Right atrium auricular region (tissue), 2 donors: Measurements from ENCODE around the gene CYTL1. TPM values are rescaled to one million over a fixed set of nuclear protein-coding genes. Genes with fewer than 3 reads are reported as not detected.

Experiments
- DNase-seq: peaks from one replicate; pipeline ENCODE4 v3.0.0-alpha.2; 2019; ENCODE audit warnings: low spot score
- H3K27ac ChIP-seq, 2 donors: fragments of 200-600 bp; sonication (generic); 1 replicate in 1 of 2; 2 replicates in 1 of 2; pipeline ENCODE4 v1.5.1; 2016 to 2019
- H3K27me3 ChIP-seq, 2 donors: fragments of 200-600 bp; sonication (generic); one replicate each; pipeline versions ENCODE4 v1.5.1 to v1.6.0; 2017 to 2019
- H3K36me3 ChIP-seq: fragments of 200-600 bp; sonication (generic); one replicate; pipeline ENCODE4 v1.5.1; 2016
- H3K4me1 ChIP-seq, 2 donors: fragments of 200-600 bp; sonication (generic); one replicate each; pipeline versions ENCODE4 v1.5.1 to v1.6.0; 2017 to 2019
- H3K4me3 ChIP-seq, 2 donors: fragments of 200-600 bp; sonication (generic); 1 replicate in 1 of 2; 2 replicates in 1 of 2; pipeline ENCODE4 v1.5.1; 2017 to 2019; ENCODE audit warnings: mild to moderate bottlenecking in 1 of 2, moderate library complexity in 1 of 2
- H3K9me3 ChIP-seq, 2 donors: fragments of 200-600 bp; sonication (generic); one replicate each; pipeline ENCODE4 v1.5.1; 2019
- total RNA-seq, 2 donors: library from RNA; depleted of rRNA; stranded (reverse); fragments of >200 nt; gene quantifications; one replicate each; pipeline ENCODE4 v1.1.0, GENCODE V29; 2016
- TF ChIP-seq, protein P1 (sequence below), 2 donors: fragments of 200-600 bp; sonication (generic); IDR thresholded peaks; one replicate each; pipeline ENCODE4 v1.5.1; 2019; ENCODE audit warnings: antibody characterized with exemption in 2 of 2

The CYTL1 gene
- total RNA-seq, 2 donors from 2014 or later = not detected

- no peaks in the 10 kb centered on the region for H3K27me3 ChIP-seq
- H3K4me1 ChIP-seq = peaks cover 0 to 23% of the 10 kb centered on the region in 2 donors
- no peak overlapping the region for H3K4me3 ChIP-seq
- TF ChIP-seq, protein P1, sequence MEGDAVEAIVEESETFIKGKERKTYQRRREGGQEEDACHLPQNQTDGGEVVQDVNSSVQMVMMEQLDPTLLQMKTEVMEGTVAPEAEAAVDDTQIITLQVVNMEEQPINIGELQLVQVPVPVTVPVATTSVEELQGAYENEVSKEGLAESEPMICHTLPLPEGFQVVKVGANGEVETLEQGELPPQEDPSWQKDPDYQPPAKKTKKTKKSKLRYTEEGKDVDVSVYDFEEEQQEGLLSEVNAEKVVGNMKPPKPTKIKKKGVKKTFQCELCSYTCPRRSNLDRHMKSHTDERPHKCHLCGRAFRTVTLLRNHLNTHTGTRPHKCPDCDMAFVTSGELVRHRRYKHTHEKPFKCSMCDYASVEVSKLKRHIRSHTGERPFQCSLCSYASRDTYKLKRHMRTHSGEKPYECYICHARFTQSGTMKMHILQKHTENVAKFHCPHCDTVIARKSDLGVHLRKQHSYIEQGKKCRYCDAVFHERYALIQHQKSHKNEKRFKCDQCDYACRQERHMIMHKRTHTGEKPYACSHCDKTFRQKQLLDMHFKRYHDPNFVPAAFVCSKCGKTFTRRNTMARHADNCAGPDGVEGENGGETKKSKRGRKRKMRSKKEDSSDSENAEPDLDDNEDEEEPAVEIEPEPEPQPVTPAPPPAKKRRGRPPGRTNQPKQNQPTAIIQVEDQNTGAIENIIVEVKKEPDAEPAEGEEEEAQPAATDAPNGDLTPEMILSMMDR (IDR thresholded peaks at IDR 0.05) = no peak
- no peaks in the 10 kb centered on the region for H3K9me3 ChIP-seq
- H3K27ac ChIP-seq = no peak overlapping the region
- no peaks in the 10 kb centered on the region for H3K36me3 ChIP-seq
- no peak for DNase-seq
Observed at GRCh38 chr4:5037553-5038551, 18.6 kb upstream of the CYTL1 start.

GRCh38 chr4:5036239-5036638, 17.0 kb upstream of the CYTL1 start:
- DNase-seq = no peak
- H3K27me3 ChIP-seq = no peaks in the 10 kb centered on the region
- no peak overlapping the region for H3K27ac ChIP-seq
- TF ChIP-seq, protein P1 (IDR thresholded peaks at IDR 0.05) = no peak
- H3K9me3 ChIP-seq = no peaks in the 10 kb centered on the region
- no peaks in the 10 kb centered on the region for H3K36me3 ChIP-seq
- peaks cover 0 to 25% of the 10 kb centered on the region in 2 donors for H3K4me1 ChIP-seq
- H3K4me3 ChIP-seq = no peak overlapping the region

DNA sequence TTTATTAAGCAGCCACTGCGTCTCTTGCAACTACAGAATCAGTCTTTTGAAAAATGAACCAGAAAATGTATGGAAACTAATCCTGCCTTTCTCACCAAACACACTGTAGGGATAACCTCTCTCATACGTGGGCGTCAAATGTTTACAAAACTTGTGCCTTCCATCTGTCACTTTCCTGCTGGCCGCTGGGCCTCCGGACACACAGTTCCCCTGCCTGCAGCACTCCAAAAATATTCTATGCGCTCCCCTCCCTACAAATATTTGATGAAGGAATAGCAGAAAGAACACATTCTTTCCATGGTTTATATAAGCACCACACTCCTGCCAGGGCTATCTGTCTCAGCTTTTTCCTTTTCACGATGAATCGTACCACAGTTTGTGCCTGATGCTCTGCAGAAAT, 14.9 kb upstream of the CYTL1 start:
- TF ChIP-seq, protein P1 (IDR thresholded peaks at IDR 0.05) = no peak
- peaks cover 0 to 25% of the 10 kb centered on the region in 2 donors for H3K4me1 ChIP-seq

GRCh38 chr4:5033281-5033841, 14.1 kb upstream of the CYTL1 start:
- Histone ChIP-seq H3K4me1 (peaks cover 0 to 25% of the 10 kb centered on the region in 2 donors), H3K9me3 (no peaks in the 10 kb centered on the region), H3K27me3 (no peaks in the 10 kb centered on the region), H3K27ac (peak overlapping the region in 1 of 2 donors; percentile 35), H3K4me3 (no peak overlapping the region), H3K36me3 (no peaks in the 10 kb centered on the region)
- TF ChIP-seq, protein P1 (IDR thresholded peaks at IDR 0.05) = no peak
- DNase-seq = no peak

More for the DNA sequence above, 14.9 kb upstream of the CYTL1 start:
- Histone ChIP-seq H3K4me3 (no peak overlapping the region), H3K27ac (no peak overlapping the region), H3K36me3 (no peaks in the 10 kb centered on the region), H3K27me3 (no peaks in the 10 kb centered on the region), H3K9me3 (no peaks in the 10 kb centered on the region)
- no peak for DNase-seq

DNA sequence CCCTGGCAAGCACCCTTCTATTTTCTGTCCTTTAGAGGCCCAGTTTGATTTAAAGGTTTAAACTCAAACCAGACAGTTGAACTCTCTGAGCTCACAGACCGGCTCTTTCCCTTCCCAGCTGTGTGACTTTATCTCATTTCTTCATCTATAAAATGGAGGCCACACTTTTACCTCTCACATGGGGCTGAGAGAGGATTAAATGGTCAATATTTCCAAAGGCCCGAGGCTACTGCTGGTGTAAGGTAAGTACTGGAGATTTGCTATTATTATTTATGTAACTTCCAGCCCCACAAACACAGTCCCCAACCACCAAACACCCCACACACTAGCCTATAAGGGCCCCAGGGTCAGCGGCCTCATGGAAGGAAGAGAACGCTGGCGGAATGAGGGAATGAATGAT, 13.6 kb upstream of the CYTL1 start:
- Histone ChIP-seq H3K36me3 (no peaks in the 10 kb centered on the region), H3K4me1 (peaks cover 0 to 25% of the 10 kb centered on the region in 2 donors), H3K27me3 (no peaks in the 10 kb centered on the region), H3K4me3 (no peak overlapping the region), H3K27ac (peak overlapping the region in 1 of 2 donors; percentile 35), H3K9me3 (no peaks in the 10 kb centered on the region)
- DNase-seq = no peak
- TF ChIP-seq, protein P1 (IDR thresholded peaks at IDR 0.05) = no peak
